ENCODE results near the gene KCNMA1. TPM values are rescaled to one million over a fixed set of nuclear protein-coding genes. Genes with fewer than 3 reads are reported as not detected.

Gene KCNMA1
- polyA plus RNA-seq, 1 of the 3 experiments (the other 2 are of a cell fraction) = 107 TPM

DNA sequence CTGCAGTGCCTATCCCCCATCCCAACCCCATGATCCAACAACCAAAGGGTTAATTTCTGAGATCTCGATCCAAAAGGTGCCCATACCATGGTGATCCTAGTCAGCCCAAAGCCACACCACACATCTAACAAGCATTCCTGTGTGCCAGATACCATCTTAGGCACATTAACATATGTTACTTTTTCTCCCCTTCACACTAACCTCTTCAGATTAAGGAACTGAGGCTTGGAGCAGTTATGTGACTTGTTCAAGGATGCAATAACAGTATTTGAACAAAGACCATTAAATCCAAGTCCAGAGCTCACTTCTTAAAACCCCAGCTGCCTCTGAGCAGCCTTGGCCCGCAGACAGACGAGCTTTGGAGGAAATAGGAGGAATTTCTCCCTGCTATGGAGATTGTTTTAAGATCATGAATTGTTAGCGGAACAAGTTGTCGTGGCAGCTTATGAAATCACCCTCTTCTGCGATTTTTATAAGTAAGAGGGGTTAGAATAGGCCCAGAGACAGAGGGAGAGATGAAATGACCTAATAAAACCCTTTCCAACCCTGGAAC, 327.2 kb downstream of the KCNMA1 start:
- no peak overlapping the region for H3K4me2 ChIP-seq
- no peaks in the 10 kb centered on the region for H3F3A ChIP-seq (replicated peaks; ENCODE audit: insufficient read depth)
- H3K9me2 ChIP-seq = no peaks in the 10 kb centered on the region
- no peak for TF ChIP-seq CHD2 (IDR thresholded peaks at IDR 0.05; ENCODE audit: low read length, partially characterized antibody)
- TF ChIP-seq TEAD4 (IDR thresholded peaks at IDR 0.05; ENCODE audit: borderline replicate concordance, insufficient read depth) = no peak
- TF ChIP-seq EP300 (IDR thresholded peaks at IDR 0.05; ENCODE audit: borderline replicate concordance in 1 of 2, low read depth in 1 of 2, low read length in 1 of 2) = no peak
- TF ChIP-seq TCF12 (IDR thresholded peaks at IDR 0.05) = no peak
- no peak overlapping the region for H3K27ac ChIP-seq (ENCODE audit: low read depth in 2 of 2, low read length in 1 of 2)
- H3K9ac ChIP-seq = no peak overlapping the region
- H3K4me3 ChIP-seq (ENCODE audit: low read depth in 2 of 2, low read length in 1 of 2) = no peak overlapping the region
- no peaks in the 10 kb centered on the region for H3K27me3 ChIP-seq (ENCODE audit: insufficient read depth)
- H3K79me2 ChIP-seq (ENCODE audit: insufficient read depth) = no peaks in the 10 kb centered on the region
- no peaks in the 10 kb centered on the region for H4K20me1 ChIP-seq (ENCODE audit: insufficient read depth)
- H3K9me3 ChIP-seq = no peaks in the 10 kb centered on the region
- no peaks in the 10 kb centered on the region for H3K36me3 ChIP-seq (replicated peaks in 1 of 2; ENCODE audit: control insufficient read depth in 1 of 2, insufficient read depth in 2 of 2, low read length in 1 of 2)
- CTCF ChIA-PET = interaction anchor here (1.1 to 1.5 kb wide), 3 partner anchors 51 to 446 kb away, joined by 3 to 4 read pairs (median 3); no protein-coding TSS in a partner anchor
- no peak overlapping the region for H2AFZ ChIP-seq (ENCODE audit: low read depth)
- WGBS (ENCODE audit: low lambda C conversion rate) = 90% methylated on average over 6 of the region's 6 CpGs
- peaks cover 0 to 10% of the 10 kb centered on the region in 2 experiments; a peak in 2 of 4 replicates for H3K4me1 ChIP-seq (ENCODE audit: control insufficient read depth in 1 of 2, insufficient read depth in 2 of 2, low read depth in 1 of 2, low read length in 1 of 2)
- DNase-seq = no peak
- POLR2A ChIA-PET = no interaction called here

DNA sequence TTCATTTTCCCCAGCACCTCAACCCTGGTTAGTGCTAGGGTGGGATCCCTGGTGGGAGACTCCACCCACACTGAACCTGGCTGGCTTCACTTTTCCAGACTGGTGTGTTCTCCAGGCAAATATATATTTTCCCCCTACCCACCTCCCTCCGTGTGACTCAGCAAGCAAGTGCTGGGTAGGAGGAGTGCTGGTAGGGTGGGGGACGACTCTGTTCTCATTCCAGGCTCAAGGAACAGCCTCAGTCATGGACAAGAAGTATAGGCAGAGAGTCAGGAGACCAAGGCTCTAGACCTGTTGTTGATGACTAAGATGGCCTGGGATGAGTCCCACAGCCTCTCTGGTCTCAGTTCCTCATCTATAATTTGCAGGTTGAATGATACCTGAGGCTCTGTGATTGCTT, 328.1 kb downstream of the KCNMA1 start:
- ChIA-PET POLR2A (no interaction called here), CTCF (interaction anchor here (1.2 kb wide), 1 partner anchor 332 kb away, joined by 3 read pairs; no protein-coding TSS in a partner anchor)
- no peak overlapping the region for H3K9ac ChIP-seq
- no peak overlapping the region for H2AFZ ChIP-seq (ENCODE audit: low read depth)
- H3K4me2 ChIP-seq = no peak overlapping the region
- no peak for DNase-seq
- peaks cover 0 to 7% of the 10 kb centered on the region in 2 experiments; a peak in 1 of 4 replicates for H3K4me1 ChIP-seq (ENCODE audit: control insufficient read depth in 1 of 2, insufficient read depth in 2 of 2, low read depth in 1 of 2, low read length in 1 of 2)
- H3K36me3 ChIP-seq (replicated peaks in 1 of 2; ENCODE audit: control insufficient read depth in 1 of 2, insufficient read depth in 2 of 2, low read length in 1 of 2) = no peaks in the 10 kb centered on the region
- H3K4me3 ChIP-seq (ENCODE audit: low read depth in 2 of 2, low read length in 1 of 2) = no peak overlapping the region
- no peak for TF ChIP-seq NRF1 (IDR thresholded peaks at IDR 0.05; ENCODE audit: low read depth, low read length)
- no peaks in the 10 kb centered on the region for H3K27me3 ChIP-seq (ENCODE audit: insufficient read depth)
- no peaks in the 10 kb centered on the region for H3K9me2 ChIP-seq
- H3K79me2 ChIP-seq (ENCODE audit: insufficient read depth) = no peaks in the 10 kb centered on the region
- no peaks in the 10 kb centered on the region for H3F3A ChIP-seq (replicated peaks; ENCODE audit: insufficient read depth)
- 92% methylated on average over 2 of the region's 2 CpGs for WGBS (ENCODE audit: low lambda C conversion rate)
- no peaks in the 10 kb centered on the region for H4K20me1 ChIP-seq (ENCODE audit: insufficient read depth)
- H3K27ac ChIP-seq (ENCODE audit: low read depth in 2 of 2, low read length in 1 of 2) = no peak overlapping the region
- no peaks in the 10 kb centered on the region for H3K9me3 ChIP-seq

GRCh38 chr10:77309092-77309491, 328.5 kb downstream of the KCNMA1 start:
- H2AFZ ChIP-seq (ENCODE audit: low read depth) = no peak overlapping the region
- H4K20me1 ChIP-seq (ENCODE audit: insufficient read depth) = no peaks in the 10 kb centered on the region
- no peaks in the 10 kb centered on the region for H3K79me2 ChIP-seq (ENCODE audit: insufficient read depth)
- no peak overlapping the region for H3K4me3 ChIP-seq (ENCODE audit: low read depth in 2 of 2, low read length in 1 of 2)
- CTCF ChIA-PET = no interaction called here
- 95% methylated on average over 6 of the region's 6 CpGs for WGBS (ENCODE audit: low lambda C conversion rate)
- no peaks in the 10 kb centered on the region for H3K9me2 ChIP-seq
- H3K4me1 ChIP-seq (ENCODE audit: control insufficient read depth in 1 of 2, insufficient read depth in 2 of 2, low read depth in 1 of 2, low read length in 1 of 2) = peaks cover 0 to 7% of the 10 kb centered on the region in 2 experiments; a peak in 1 of 4 replicates
- no peak overlapping the region for H3K9ac ChIP-seq
- no peaks in the 10 kb centered on the region for H3K36me3 ChIP-seq (replicated peaks in 1 of 2; ENCODE audit: control insufficient read depth in 1 of 2, insufficient read depth in 2 of 2, low read length in 1 of 2)
- no peaks in the 10 kb centered on the region for H3K9me3 ChIP-seq
- no peak overlapping the region for H3K27ac ChIP-seq (ENCODE audit: low read depth in 2 of 2, low read length in 1 of 2)
- no peaks in the 10 kb centered on the region for H3K27me3 ChIP-seq (ENCODE audit: insufficient read depth)
- no peak for TF ChIP-seq RFX5 (IDR thresholded peaks at IDR 0.05; ENCODE audit: low read length)
- no peak for TF ChIP-seq ELF1 (IDR thresholded peaks at IDR 0.05)
- no peak for TF ChIP-seq GABPA (IDR thresholded peaks at IDR 0.05; ENCODE audit: low read depth)
- no peak for TF ChIP-seq MEF2A (IDR thresholded peaks at IDR 0.05; ENCODE audit: borderline replicate concordance, low read depth)
- no peak for TF ChIP-seq NFIC (IDR thresholded peaks at IDR 0.05; ENCODE audit: borderline replicate concordance)
- TF ChIP-seq TAF1 (IDR thresholded peaks at IDR 0.05; ENCODE audit: borderline replicate concordance, low read depth, low read length) = no peak
- TF ChIP-seq CHD2 (IDR thresholded peaks at IDR 0.05; ENCODE audit: low read length, partially characterized antibody) = no peak
- no peak for TF ChIP-seq RXRA (IDR thresholded peaks at IDR 0.05; ENCODE audit: borderline replicate concordance, low read depth)
- TF ChIP-seq CTCF (IDR thresholded peaks at IDR 0.05) = no peak
- TF ChIP-seq FOXJ3 (CRISPR knock-in tag; IDR thresholded peaks at IDR 0.05) = no peak
- TF ChIP-seq, protein P1, sequence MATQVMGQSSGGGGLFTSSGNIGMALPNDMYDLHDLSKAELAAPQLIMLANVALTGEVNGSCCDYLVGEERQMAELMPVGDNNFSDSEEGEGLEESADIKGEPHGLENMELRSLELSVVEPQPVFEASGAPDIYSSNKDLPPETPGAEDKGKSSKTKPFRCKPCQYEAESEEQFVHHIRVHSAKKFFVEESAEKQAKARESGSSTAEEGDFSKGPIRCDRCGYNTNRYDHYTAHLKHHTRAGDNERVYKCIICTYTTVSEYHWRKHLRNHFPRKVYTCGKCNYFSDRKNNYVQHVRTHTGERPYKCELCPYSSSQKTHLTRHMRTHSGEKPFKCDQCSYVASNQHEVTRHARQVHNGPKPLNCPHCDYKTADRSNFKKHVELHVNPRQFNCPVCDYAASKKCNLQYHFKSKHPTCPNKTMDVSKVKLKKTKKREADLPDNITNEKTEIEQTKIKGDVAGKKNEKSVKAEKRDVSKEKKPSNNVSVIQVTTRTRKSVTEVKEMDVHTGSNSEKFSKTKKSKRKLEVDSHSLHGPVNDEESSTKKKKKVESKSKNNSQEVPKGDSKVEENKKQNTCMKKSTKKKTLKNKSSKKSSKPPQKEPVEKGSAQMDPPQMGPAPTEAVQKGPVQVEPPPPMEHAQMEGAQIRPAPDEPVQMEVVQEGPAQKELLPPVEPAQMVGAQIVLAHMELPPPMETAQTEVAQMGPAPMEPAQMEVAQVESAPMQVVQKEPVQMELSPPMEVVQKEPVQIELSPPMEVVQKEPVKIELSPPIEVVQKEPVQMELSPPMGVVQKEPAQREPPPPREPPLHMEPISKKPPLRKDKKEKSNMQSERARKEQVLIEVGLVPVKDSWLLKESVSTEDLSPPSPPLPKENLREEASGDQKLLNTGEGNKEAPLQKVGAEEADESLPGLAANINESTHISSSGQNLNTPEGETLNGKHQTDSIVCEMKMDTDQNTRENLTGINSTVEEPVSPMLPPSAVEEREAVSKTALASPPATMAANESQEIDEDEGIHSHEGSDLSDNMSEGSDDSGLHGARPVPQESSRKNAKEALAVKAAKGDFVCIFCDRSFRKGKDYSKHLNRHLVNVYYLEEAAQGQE (IDR thresholded peaks at IDR 0.05; ENCODE audit: low read depth, low read length) = no peak
- POLR2A ChIA-PET = no interaction called here
- H3K4me2 ChIP-seq = no peak overlapping the region
- no peaks in the 10 kb centered on the region for H3F3A ChIP-seq (replicated peaks; ENCODE audit: insufficient read depth)
- DNase-seq = no peak

All from SK-N-SH (cell line).